GM19455 (cell line): ENCODE results near the gene HSPBAP1.

ENCODE experiments used
- ATAC-seq: cut with Tn5 transposase; IDR thresholded peaks from one replicate; pipeline ENCODE4 v1.9.1; 2021; ENCODE audit not compliant: unreplicated experiment

The HSPBAP1 gene, protein sequence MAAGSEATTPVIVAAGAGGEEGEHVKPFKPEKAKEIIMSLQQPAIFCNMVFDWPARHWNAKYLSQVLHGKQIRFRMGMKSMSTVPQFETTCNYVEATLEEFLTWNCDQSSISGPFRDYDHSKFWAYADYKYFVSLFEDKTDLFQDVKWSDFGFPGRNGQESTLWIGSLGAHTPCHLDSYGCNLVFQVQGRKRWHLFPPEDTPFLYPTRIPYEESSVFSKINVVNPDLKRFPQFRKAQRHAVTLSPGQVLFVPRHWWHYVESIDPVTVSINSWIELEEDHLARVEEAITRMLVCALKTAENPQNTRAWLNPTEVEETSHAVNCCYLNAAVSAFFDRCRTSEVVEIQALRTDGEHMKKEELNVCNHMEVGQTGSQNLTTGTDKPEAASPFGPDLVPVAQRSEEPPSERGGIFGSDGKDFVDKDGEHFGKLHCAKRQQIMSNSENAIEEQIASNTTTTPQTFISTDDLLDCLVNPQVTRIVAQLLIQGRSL

DNA sequence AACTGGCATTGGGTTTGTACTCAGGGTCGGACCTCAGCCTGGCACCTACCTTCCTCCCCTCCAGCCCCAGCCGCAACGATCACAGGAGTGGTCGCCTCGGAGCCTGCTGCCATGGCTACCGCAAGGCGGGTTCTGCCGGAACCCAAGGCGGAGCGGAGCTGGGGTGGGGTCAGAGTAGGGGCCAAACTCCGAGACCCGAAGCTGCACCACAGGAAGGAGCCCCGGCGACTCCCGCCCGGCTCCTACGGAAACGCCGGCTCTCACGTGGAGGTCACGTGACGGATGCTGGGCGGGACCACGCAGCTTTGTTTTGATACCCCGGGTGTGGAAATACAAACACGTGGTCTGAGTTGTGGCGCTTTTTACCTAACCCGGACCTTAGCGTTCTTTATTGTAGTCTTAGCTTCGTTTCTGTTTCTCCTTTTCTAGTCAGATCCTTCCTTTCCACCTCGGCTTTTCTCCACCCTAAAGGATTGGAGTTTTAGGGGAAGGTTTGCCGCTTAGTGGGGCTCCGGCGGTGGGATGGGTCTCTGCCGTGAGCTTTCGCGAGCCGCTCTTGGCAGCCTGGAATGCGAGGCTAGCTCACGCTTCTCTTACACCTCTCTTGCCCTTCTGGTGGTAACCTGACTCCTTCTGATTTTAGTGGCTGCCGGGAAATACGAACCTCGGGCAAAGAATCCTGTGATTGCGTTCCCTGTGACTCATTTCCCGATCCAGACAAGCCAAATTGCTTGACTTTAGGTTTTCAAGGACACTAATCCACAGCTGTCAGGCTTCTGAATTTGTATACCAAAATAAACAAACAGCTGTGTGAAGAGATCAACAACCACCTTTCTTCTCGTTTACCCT is at the start of gene HSPBAP1:
TSS of gene HSPBAP1 (minus strand) at position 264 of the 849 bp plus-strand sequence. CDS start at position 113, 151 bp downstream.
- ATAC-seq, result peak; percentile 60

DNA sequence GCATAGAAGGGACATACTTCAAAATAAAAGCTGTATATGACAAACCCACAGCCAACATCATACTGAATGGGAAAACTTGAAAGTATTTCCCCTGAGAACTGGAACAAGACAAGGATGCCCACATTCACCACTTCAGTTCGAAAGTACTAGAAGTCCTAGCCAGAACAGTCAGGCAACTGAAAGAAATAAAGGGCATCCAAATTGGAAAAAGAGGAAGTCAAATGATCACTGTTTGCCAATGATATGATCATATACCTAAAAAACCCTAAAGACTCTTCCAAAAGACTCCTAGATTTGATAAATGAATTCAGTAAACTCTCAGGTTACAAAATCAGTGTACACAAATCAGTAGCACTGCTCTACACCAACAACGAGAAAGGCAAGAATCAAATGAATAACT is 42.0 kb upstream of the HSPBAP1 start:
- ATAC-seq, result no peak

DNA sequence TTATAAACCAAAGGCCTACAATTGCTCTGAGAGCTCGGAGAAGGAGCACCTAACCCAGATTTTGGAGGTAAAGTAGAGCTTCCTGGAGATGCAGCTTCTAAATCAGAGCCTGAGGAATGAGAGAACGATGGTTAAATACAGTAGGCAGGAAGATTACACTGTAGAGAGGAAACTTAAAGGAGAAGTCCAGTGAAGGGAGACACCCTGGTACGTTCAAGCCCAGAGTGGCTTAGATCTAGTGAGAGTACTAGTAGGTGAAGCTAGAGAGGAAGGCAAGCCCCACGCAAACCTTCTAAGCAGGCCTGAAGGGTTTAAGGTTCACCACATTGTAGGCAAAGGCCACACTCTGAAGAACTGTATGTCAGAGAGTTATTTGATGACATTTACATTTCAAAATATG is 34.6 kb upstream of the HSPBAP1 start:
- ATAC-seq, result no peak

DNA sequence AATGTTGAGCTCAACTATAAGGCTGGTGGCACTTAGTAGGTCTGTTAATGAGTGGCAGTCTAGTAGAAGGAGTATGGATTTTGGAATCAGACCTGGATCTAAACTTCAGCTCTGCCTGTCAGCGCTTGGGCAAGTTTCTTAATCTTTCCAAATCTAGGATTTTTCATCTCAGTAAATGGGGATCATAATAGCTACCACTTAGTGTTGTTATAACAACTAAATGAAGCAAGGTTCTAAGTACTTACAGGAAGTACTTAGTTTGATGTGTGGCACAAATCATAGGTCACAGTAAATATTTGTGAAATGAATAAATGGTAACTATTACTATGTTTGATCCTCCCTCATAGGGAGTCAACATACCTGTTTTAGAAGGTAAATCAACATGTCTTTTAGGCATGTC is 32.6 kb upstream of the HSPBAP1 start:
- ATAC-seq, result no peak

DNA sequence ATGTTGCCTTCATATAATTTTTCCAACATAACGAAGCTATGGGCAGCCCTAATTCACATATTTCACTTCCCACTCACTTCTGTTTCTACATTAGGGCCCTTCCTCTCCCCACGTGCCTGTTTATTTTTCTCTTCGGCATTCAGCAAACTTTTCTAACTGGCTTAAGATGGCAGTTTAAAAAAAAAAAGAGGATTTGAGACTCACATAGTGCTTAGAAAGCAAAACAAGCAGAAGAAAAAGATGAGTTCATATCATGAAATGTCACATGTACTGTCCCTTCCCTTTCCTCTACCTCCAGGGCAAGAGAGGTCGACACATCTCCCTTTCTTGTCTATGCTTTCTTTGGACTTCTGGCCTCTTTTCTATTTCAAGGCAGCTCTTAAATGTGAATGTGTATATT is 31.8 kb upstream of the HSPBAP1 start:
- ATAC-seq, result no peak

DNA sequence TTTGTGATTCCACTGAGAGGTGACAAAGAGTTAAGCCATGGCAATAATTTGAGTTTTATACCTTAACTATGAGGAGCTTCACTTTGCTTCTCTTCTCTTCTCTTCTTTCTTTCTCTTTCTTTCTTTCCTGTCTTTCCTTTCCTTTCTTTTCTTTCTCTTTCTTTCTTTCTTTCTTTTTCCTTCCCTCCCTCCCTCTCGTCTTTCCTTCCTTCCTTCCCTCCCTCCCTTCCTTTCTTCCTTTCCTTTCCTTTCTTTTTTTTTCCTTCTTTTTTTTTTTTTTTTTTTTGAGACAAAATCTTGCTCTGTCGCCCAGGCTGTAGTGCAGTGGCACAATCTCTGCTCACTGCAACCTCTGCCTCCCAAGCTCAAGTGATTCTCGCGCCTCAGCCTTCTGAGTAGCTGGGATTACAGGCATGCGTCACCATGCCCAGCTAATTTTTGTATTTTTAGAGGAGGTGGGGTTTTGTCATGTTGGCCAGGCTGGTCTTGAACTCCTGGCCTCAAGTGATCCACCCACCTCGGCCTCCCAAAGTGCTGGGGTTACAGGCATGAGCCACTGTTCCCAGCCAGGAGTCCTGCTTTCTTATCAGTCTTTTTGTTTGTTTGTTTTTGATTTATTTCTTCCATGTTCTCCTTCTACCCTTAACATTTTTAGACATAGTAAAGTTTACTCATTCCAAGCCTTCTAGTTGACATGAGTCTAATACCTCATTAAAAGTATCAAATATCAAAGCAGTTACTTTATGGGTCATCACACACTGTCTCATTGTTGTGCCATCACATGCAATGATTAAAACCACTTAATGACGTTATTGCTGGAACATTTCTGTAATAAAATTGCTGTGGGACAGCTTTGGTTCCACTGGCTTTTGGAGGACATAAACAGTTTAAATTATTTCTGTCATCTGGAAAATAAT is 31.1 kb upstream of the HSPBAP1 start:
- no peak for ATAC-seq

DNA sequence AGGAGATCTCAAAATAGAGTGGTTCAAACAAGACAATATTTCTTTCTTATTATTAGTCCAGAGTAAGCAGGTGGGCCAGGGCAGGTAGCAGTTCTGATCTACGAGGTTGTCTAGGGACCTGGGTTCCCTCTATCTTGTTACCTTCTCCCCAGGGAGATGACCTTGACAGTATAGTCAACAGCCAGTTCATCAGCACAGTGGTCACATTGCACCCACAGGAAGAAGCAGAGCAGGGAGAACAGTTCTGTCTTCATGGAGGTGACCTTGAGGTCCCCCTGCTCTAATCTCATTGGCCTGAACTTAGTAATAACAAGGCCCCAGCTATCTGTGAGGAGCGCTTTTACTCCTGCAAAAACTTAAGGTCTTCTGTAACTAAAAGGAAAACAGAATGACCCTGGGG is 23.0 kb upstream of the HSPBAP1 start:
- ATAC-seq, result no peak

DNA sequence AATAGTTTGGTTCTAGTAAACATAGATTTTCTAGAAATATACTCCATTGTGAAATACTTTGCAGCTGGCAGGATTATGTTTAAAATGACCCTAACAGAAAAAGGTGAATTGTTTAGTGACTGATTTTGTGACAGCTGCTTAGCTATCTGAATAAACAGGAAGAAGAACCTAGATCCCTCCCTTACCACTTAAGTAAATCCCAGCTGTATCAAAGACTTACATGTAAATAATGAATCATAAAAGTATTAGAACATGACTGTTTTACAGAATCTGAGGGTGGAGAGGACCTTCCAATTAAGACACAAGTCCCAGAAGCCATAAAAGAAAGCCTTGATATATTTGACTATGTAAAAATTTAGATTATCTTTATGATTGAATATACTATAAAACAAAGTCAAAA is 17.1 kb upstream of the HSPBAP1 start:
- no peak for ATAC-seq

DNA sequence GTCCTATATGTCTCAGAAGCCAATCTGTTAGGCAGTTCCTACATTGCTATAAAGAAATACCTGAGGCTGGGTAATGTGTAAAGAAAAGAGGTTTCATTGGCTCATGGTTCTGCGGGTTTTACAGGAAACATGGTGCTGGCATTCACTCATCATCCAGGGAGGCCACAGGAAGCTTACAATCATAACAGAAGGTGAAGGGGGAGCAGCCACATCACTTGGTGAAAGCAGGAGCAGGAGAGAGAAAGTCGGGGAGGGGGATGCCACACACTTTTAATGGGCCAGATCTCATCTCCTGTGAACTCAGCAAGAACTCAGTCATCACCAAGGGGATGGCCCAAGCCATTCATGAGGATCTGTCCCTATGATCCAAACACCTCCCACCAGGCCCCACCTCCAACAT is 10.3 kb upstream of the HSPBAP1 start:
- ATAC-seq, result no peak

DNA sequence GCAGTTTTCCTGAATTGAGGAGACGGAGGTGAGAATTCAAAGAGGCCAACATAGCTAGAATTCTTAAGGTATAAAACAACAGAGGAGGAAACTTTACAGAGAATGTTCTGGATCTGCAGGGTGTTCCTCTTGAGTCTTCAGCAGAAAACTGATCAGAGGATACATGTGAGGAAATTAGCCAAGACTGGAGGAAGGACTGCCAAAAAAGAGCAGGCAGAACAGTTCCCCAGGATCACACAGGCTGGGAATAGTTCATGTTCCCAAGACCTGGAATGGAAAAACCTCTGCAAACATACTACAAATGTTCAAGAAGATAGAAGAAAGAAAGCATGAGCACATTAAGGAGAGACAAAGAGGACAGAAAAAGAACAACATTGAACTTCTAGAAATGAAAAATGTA is 8.7 kb upstream of the HSPBAP1 start:
- no peak for ATAC-seq

DNA sequence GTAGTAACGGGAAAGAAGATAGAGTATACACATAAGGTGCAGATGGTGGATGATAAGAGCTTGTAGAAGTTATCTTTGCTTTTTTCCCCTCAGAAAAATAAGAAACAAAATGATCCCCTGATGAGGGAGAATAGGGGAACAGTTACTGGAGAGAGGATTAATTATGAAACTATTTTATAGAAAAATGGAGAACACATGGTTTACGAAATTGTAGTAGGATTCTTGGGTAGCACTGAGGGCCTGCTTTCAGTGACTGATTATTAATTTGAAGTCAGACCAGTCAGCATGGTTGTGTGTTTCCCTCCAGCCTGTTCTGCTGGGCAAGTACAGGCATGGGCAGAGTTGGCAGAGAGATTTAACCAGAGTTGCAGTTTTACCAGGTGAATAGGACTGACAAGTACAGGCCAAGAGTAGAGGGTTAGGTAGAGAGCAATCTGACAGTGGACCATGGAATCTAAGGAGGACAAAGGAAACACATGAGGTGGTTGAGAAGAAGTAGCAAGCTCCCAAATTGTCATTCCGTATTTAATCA is 7.1 kb upstream of the HSPBAP1 start:
- no peak for ATAC-seq

DNA sequence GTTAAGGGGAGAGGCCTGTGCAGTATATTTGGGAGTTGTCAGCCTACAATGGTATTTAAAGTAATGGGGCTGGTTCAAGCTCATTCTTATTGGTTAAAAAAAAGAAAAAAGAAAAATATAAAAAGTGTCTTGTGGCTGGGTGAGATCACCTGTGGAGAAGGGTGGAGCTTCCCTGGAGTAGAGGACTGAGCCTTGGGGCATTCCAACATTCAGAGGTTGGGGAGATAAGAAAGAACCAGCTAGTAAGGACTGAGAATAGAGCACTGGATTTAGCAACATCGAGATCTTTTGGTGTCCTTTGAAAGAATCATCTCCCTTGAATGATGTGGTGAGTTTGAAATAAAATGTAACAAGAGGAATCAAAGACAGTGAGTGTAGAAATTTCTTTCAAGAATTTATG is 6.4 kb upstream of the HSPBAP1 start:
- ATAC-seq, result no peak

DNA sequence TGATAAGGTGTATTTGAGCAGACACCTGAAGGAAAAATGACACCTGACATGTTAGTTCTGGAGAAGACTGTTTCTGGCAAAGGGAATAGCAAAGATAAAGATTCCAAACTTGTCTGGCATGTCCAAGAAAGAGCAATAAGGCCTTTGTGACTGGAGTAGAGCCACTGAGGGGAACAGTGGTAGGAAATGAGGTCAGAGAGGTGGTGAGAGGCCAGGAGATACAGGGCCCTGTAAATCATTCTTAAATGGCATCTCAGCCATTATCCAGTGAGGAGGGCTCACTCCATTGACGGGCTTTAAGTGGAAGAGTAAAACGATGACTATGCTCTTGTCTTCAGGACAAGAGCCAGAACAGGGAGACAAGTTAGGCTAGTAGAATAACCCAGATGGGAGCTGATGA is 5.7 kb upstream of the HSPBAP1 start:
- no peak for ATAC-seq

DNA sequence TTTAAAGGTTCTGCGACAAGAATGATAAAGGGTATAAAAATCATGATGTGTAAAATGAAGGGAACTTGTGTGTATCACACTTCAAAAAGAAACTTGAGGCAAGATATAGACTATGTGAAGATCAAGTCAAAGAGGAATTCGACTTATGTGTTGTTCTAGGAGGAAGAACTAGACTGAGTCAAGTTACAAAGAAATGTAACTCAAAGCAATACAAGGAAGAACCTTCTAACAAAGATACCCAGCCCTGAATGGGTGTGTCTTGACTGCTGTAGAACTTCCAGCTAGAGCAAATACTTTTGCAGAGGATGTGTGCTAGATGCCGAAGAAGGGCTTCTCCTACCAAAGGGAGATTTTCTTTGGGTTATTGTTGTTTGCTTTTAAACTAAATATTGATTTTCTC is 3.7 kb upstream of the HSPBAP1 start:
- no peak for ATAC-seq

DNA sequence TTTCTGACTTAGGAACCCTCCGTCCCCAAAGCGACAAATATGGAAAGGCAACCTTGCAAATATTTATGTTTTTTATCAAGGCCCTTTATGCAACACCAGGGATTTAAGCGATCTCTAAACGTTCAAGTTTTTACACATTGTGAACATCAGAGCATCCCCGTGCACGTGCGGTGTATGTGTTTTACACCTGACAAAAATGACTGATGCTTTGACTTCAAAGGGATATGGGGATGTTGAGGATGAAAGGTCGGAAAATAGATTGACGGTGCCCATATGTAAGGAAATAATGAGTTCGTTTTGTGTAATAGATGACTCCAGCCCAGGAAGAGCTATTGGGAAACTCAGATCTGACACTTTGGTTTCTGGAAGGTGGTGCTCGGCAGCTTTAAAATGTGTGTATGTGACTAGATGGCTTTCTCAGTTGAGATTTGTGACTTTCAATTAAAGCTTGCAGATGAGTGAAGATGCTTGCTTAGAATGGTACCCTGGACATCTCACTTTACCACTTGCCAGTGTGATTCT is 2.1 kb upstream of the HSPBAP1 start:
- no peak for ATAC-seq

DNA sequence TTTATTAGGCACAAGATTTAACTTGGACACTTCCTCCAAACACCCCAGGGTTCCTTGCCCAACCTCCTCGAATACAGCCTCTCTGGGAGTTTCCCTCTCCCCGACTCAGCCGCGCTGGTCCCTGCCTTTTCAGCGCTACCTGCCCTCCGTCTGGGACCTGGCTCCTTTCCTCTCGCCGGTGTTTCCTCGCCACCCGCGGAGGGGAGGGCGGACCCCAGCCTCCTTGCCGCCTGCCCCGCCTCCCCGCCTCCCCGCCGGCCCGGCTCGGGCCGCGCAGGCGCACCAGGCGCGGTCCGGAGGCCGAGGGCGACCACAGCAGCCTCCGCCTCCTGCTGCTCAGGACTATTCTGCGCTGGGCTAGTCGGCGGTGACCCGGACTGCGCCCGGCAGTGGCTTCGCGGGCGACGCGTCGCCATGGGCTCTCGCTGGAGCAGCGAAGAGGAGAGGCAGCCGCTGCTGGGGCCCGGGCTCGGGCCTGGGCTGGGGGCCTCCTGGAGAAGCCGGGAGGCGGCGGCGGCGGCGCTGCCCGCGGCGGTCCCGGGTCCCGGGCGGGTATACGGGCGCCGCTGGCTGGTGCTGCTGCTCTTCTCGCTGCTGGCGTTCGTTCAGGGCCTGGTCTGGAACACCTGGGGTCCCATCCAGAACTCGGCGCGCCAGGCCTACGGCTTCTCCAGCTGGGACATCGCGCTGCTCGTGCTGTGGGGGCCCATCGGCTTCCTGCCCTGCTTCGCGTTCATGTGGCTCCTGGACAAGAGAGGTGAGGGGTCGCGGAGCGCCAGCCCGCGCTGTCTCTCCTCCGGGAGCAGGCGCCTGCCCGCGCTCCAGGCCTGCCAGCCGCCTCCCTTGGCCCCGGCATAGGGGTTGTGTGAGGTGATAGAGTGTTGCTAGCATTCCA is 1.4 kb upstream of the HSPBAP1 start, which contains the start of gene SLC49A4:
TSS of gene SLC49A4 (plus strand) at position 291 of the 895 bp plus-strand sequence. CDS start at position 415, 124 bp downstream.
- peak; percentile 68 for ATAC-seq

DNA sequence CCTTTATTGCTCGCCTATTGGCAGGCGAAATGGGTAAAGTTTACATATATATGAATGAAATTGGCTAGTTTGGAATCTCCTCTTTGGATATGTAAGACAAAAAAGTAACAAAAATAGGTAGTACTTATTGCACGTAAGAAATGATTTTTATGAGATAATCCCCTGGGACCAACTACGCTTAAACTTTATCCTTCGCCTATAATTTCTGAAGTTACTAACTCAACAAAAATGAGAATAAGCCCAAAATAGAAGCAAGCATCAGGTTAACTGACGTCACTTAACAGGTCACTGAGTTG is 800 bp upstream of the HSPBAP1 start:
- no peak for ATAC-seq

DNA sequence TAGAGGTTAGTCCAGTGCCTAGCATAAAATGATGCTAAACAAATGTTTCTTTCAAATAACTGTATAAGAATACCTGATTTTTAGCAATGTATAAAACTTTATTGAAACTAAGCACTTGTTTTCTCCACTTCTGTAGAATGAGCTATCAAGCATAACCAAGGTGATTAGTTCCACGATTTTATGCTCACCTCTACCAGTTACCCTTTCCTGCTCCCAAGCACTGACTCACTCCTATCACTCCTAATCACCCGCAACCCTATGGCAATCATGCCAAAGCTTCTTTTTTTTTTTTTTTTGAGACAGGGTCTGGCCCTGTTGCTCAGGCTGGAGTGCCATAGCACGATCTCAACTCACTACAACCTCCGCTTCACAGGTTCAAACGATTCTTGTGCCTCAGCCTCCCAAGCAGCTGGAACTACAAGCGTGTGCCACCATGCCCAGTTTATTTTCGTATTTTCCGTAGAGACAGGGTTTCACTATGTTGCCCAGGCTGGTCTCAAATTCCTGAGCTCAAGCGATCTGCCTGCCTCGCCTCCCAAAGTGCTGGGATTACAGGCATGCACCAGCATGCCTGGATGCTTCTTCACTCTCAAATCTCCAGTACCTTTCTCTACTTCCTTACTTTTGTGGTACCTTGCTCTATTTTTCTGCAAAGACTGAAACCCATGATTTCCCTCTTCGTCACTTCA is 3.9 kb downstream of the HSPBAP1 start:
- no peak for ATAC-seq

DNA sequence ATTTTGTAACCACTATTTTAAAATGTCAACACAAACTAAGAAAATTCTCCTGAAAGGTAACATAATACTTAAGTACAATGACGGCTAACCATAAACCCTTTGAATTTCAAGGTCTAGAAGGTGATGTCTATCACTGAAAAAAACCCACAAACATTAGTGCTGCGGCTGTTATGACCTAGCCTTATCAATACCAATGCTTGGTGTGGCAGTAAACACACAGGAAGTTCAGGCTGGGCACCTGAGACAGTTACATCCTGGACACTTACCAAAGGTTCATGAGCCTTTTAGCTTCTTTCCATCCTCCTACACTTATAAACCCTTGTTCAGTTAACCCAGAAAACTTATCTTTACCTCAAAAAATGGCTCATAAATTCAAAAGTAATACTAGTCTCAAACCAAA is 5.8 kb downstream of the HSPBAP1 start:
- no peak for ATAC-seq
